Natural killer cell (primary cell): ENCODE results near the gene BTBD16. TPM values are rescaled to one million over a fixed set of nuclear protein-coding genes. Genes with fewer than 3 reads are reported as not detected.

Experiments
- ATAC-seq, 3 donors: fragments of 150-1000 bp in 2 of 3; fragments of 200-7000 bp in 1 of 3; cut with Tn5 transposase; 1 replicate in 1 of 3; 2 replicates in 2 of 3; pipeline ENCODE4 v1.10.0; 2021; ENCODE audit warnings: mild to moderate bottlenecking in 2 of 3, moderate library complexity in 2 of 3
- DNase-seq, 2 donors: peaks; one replicate each; pipeline versions ENCODE4 v3.0.0 to v3.0.0-alpha.2; 2013 to 2021; ENCODE audit warnings: mixed read lengths in 1 of 2
- H3K27ac ChIP-seq: one replicate; pipeline ENCODE4 v1.5.1; 2013; ENCODE audit warnings: mild to moderate bottlenecking, low read length
- H3K27me3 ChIP-seq: one replicate; pipeline ENCODE4 v1.6.1; 2013; ENCODE audit warnings: low read length; ENCODE audit not compliant: control insufficient read depth, insufficient read depth
- H3K36me3 ChIP-seq: one replicate; pipeline ENCODE4 v1.6.1; 2013; ENCODE audit warnings: low read length; ENCODE audit not compliant: control insufficient read depth, insufficient read depth
- H3K4me1 ChIP-seq: one replicate; pipeline ENCODE4 v1.6.1; 2013; ENCODE audit warnings: low read length; ENCODE audit not compliant: control insufficient read depth, insufficient read depth
- H3K4me3 ChIP-seq: one replicate; pipeline ENCODE4 v1.5.1; 2013; ENCODE audit warnings: low read length
- H3K9me3 ChIP-seq: one replicate; pipeline ENCODE4 v1.6.1; 2013; ENCODE audit warnings: low read length; ENCODE audit not compliant: control insufficient read depth, insufficient read depth
- H3K27ac Mint-ChIP-seq, 2 donors: one replicate each; pipeline ENCODE4 v1.8.0; 2022; ENCODE audit warnings: mild to moderate bottlenecking in 2 of 2, mixed read lengths in 2 of 2, moderate library complexity in 1 of 2
- H3K27me3 Mint-ChIP-seq, 2 donors: one replicate each; pipeline ENCODE4 v1.8.0; 2022; ENCODE audit warnings: low read depth in 2 of 2, mixed read lengths in 2 of 2
- H3K36me3 Mint-ChIP-seq: one replicate; pipeline ENCODE4 v1.8.0; 2022; ENCODE audit warnings: mixed read lengths
- H3K4me1 Mint-ChIP-seq, 2 donors: one replicate each; pipeline ENCODE4 v1.8.0; 2022; ENCODE audit warnings: mixed read lengths in 2 of 2
- H3K4me3 Mint-ChIP-seq: one replicate; pipeline ENCODE4 v1.8.0; 2022; ENCODE audit warnings: mild to moderate bottlenecking, moderate library complexity, mixed read lengths
- H3K9me3 Mint-ChIP-seq, 2 donors: one replicate each; pipeline ENCODE4 v1.8.0; 2022; ENCODE audit warnings: mixed read lengths in 2 of 2
- WGBS: methylation state at CpG from one replicate; pipeline ENCODE4 v1.1.7; 2013; ENCODE audit warnings: missing lambda C conversion rate; ENCODE audit not compliant: insufficient coverage; 5-methylcytosine and 5-hydroxymethylcytosine counted together
- intact Hi-C: fragments of 100-400 bp; cut with micrococcal nuclease; formaldehyde crosslinking; loops from one replicate; pipeline ENCODE4 v1.14.2; 2022
- total RNA-seq, 4 donors: library from RNA; stranded (reverse); fragments of 120-200 nt in 1 of 4; gene quantifications; one replicate each; pipeline versions ENCODE4 v1.2.3 to v1.2.4, GENCODE V29; 2013 to 2022
- TF ChIP-seq, protein P1 (sequence below): fragments of 200-600 bp; IDR thresholded peaks from one replicate; pipeline ENCODE4 v1.8.0; 2022; ENCODE audit warnings: antibody characterized with exemption

The BTBD16 gene
- total RNA-seq, 3 donors from 2014 or later (not counting 1 experiment from before 2014, with no cell fraction given) = not detected

- peaks cover 18 to 21% of the 10 kb centered on the region in 2 donors for H3K4me1 Mint-ChIP-seq
- intact Hi-C loops = no loop called here
These were observed 25.4 kb downstream of the BTBD16 start for GRCh38 chr10:122296363-122297120.

GRCh38 chr10:122297583-122297982 is 26.5 kb downstream of the BTBD16 start:
- TF ChIP-seq, protein P1, sequence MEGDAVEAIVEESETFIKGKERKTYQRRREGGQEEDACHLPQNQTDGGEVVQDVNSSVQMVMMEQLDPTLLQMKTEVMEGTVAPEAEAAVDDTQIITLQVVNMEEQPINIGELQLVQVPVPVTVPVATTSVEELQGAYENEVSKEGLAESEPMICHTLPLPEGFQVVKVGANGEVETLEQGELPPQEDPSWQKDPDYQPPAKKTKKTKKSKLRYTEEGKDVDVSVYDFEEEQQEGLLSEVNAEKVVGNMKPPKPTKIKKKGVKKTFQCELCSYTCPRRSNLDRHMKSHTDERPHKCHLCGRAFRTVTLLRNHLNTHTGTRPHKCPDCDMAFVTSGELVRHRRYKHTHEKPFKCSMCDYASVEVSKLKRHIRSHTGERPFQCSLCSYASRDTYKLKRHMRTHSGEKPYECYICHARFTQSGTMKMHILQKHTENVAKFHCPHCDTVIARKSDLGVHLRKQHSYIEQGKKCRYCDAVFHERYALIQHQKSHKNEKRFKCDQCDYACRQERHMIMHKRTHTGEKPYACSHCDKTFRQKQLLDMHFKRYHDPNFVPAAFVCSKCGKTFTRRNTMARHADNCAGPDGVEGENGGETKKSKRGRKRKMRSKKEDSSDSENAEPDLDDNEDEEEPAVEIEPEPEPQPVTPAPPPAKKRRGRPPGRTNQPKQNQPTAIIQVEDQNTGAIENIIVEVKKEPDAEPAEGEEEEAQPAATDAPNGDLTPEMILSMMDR = no peak
- H3K36me3 ChIP-seq = no peaks in the 10 kb centered on the region
- Mint-ChIP-seq H3K4me3 (no peak overlapping the region), H3K9me3 (no peaks in the 10 kb centered on the region), H3K4me1 (peaks cover 18 to 21% of the 10 kb centered on the region in 2 donors), H3K27ac (no peak overlapping the region), H3K36me3 (no peaks in the 10 kb centered on the region), H3K27me3 (peaks cover 12 to 14% of the 10 kb centered on the region in 2 donors)
- H3K4me1 ChIP-seq = peaks cover 28% of the 10 kb centered on the region
- intact Hi-C loops = no loop called here
- ATAC-seq (no peak), DNase-seq (no peak)
- H3K27me3 ChIP-seq = no peaks in the 10 kb centered on the region
- H3K4me3 ChIP-seq = no peak overlapping the region
- H3K27ac ChIP-seq = no peak overlapping the region
- 87% methylated on average over 8 of the region's 8 CpGs for WGBS
- H3K9me3 ChIP-seq = no peaks in the 10 kb centered on the region

More at GRCh38 chr10:122296363-122297120, 25.4 kb downstream of the BTBD16 start:
- Mint-ChIP-seq H3K27me3 (peaks cover 7 to 14% of the 10 kb centered on the region in 2 donors), H3K27ac (no peak overlapping the region), H3K36me3 (no peaks in the 10 kb centered on the region), H3K4me3 (no peak overlapping the region), H3K9me3 (no peaks in the 10 kb centered on the region)
- Histone ChIP-seq H3K4me3 (no peak overlapping the region), H3K27me3 (no peaks in the 10 kb centered on the region), H3K4me1 (peaks cover 24% of the 10 kb centered on the region), H3K27ac (no peak overlapping the region), H3K36me3 (no peaks in the 10 kb centered on the region), H3K9me3 (no peaks in the 10 kb centered on the region)
- ATAC-seq = no peak
- TF ChIP-seq, protein P1 = no peak
- 87% methylated on average over 6 of the region's 8 CpGs for WGBS
- DNase-seq = no peak

DNA sequence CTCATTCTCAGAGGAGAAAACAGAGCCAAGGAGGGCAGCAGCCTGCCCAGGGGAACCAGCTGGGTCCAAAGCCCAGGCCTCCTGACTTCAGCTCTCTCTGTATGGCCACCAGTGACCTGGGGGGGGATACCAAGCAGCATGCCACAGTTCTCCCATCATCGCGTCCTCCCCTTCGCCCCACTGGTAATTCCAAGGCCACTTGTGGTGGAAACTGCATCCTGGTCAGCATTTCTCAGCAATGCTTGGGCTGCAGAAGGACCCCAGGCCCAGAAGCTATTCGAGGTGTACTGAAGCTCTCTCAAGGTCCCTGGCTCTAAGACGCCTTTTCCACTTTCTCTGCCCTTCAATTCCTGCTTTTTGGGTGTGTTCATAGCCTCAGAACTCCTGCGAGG is 27.1 kb downstream of the BTBD16 start:
- Histone ChIP-seq H3K27me3 (no peaks in the 10 kb centered on the region), H3K4me3 (no peak overlapping the region), H3K36me3 (no peaks in the 10 kb centered on the region), H3K27ac (no peak overlapping the region), H3K4me1 (peaks cover 28% of the 10 kb centered on the region), H3K9me3 (no peaks in the 10 kb centered on the region)
- Mint-ChIP-seq H3K4me3 (no peak overlapping the region), H3K4me1 (peaks cover 18 to 21% of the 10 kb centered on the region in 2 donors), H3K27me3 (peaks cover 12 to 14% of the 10 kb centered on the region in 2 donors), H3K27ac (no peak overlapping the region), H3K36me3 (no peaks in the 10 kb centered on the region), H3K9me3 (no peaks in the 10 kb centered on the region)
- WGBS = 88% methylated on average over 6 of the region's 6 CpGs
- intact Hi-C loops = loop anchor here (1.0 to 2.0 kb wide), 4 partner anchors 45 to 407 kb away; no protein-coding TSS in a partner anchor
- DNase-seq (no peak), ATAC-seq (no peak)
- TF ChIP-seq, protein P1 = no peak
